8988T (cell line): ENCODE data around the gene ZNF709.
"Not testable (repeated sequence)": the region's sequence is repeated elsewhere in the genome, so short reads cannot be mapped to it uniquely, and the experiment has no call there.

ENCODE experiments used
- DNase-seq: peaks from one replicate; pipeline ENCODE4 v3.0.0; 2011

Gene ZNF709

DNA sequence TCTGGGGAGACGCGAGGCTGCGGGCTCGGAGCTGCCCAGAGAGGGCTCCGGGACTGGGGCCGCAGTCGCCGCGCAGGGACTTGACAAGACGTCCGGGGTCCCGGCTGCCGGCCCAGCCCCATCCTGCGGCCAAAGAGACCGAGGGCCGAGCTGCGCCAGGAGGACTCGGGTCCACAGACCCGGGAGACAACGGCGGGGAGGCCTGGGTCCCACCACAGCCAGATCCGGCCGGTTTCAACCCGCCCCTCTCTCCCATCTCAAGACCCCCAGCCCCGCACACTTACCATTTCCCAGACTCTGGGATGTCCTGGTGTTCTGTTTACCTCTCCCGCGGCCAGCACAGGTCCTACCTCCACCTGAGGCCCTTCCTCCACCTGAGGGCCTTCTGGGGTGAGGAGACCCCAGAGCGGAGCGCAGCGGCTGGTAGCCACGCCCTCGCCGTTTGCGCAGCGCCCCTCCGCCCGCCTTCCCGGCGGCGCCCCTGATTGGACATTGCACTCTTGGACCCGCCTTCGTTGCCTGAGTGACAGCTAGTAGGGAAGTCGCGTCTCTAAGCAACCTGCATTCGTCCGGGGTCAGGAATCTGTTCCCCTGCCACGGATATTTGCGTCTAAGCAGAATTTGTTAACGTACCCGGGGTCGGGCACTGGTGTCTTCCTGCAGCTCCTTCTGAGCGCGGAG lies at the start of gene ZNF709:
ZNF709 (minus strand) TSS at position 446 of the 681 bp plus-strand sequence; CDS start at position 287, 159 bp downstream.
- DNase-seq, result peak; percentile 32

GRCh38 chr19:12527034-12527836 lies 42.6 kb upstream of the ZNF709 start:
- DNase-seq, result no peak

DNA sequence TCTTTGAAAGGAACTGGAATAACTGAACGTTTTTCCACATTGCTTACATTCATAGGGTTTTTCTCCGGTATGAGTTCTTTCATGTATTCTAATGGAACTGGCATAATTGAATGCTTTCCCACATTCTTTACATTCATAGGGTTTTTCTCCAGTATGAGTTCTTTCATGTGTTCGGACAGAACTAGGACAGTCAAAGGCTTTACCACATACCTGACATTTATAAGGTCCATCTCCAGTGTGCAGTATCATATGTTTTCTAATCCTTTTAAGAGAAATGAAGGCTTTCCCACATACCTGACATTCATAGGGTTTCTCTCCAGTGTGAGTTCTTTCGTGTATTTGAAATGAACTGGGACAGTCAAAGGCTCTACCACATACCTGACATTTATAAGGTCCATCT lies 41.9 kb upstream of the ZNF709 start:
- no peak for DNase-seq

- DNase-seq, result no peak
Measured at GRCh38 chr19:12521996-12522395, 37.4 kb upstream of the ZNF709 start.

DNA sequence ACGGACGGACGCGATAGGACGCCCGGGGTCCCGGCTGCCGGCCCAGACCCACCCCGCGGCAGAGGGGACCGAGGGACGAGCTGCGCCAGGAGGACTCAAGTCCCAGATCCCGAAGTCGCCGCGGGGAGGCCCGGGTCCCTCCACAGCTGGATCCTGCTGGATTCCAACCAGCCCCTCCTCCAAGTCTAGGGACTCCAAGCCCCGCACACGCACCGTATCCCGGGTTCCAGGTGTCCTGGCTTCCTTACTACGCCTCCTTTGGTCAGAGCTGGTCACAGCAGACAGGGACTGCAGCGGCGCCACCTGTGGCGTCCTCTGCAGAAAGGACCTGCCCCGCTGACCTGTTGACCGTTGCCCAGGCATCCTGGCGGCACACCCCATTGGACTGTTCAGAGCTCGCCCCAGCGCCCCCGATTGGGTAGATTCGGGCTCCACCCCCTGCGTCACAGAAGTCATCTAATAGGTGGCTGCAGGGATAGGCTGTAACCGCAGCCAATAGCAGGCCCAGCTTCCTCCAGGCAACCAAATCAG lies 29.0 kb upstream of the ZNF709 start:
- DNase-seq, result no peak

GRCh38 chr19:12497032-12497431 lies 12.4 kb upstream of the ZNF709 start:
- no peak for DNase-seq

DNA sequence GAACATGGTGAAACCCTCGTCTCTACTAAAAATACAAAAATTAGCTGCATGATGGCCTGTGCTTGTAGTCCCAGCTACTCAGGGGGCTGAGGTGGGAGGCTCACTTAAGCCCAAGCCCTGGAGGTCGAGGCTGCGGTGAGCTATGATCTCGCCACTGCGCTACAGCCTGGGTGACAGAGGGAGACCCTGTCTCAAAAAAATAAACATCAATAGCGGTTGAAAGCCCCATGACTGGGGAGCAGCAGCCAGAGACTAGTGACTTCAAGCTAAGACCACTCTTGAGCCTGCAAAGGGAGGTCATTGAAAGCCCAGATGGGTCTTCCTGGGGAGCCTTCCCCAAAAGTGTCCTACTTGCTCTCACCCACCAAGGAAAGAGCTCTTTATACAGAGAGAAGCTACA lies 11.9 kb upstream of the ZNF709 start:
- DNase-seq, result no peak

GRCh38 chr19:12495002-12495802 lies 10.6 kb upstream of the ZNF709 start:
- DNase-seq, result peak; percentile 46

GRCh38 chr19:12494260-12494860 lies 9.7 kb upstream of the ZNF709 start:
- DNase-seq, result no peak

GRCh38 chr19:12486265-12486783 lies 1.7 kb upstream of the ZNF709 start:
- not testable (repeated sequence) for DNase-seq

DNA sequence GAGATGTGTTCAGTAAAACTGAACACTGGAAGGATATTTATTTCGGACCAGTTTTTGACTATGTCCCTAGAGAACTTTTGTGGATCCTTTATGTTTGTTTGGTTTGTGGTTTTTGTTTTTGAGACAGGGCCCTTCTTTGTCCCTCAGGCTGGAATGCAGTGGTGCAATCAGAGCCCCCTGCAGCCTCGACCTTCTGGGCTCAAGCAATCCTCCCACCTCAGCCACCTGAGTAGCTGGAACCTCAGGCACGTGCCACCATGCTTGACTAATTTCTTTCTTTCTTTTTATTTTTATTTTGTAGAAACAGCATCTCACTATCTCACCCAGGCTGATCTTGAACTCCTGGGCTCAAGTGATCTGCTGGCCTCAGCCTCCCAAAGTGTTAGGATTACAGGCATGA lies 955 bp upstream of the ZNF709 start:
- no peak for DNase-seq

- DNase-seq, result no peak
Measured at GRCh38 chr19:12485052-12485416, 418 bp upstream of the ZNF709 start.

DNA sequence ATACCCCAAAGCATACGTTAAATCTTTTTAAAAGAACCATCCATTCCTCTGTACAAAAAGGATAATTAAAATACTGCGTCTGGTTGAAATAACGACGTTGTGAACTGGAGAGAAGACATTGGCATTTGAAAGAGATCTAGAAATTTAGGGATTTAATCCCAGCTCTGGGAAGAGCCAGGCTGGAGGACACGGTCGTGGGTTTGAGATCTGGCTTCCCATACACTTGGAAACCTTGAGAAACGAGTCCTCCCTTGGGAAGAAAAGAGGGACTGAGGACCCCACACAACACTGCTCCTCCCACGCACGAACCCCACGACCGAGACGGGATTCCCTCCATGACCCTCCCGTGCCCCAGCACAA lies 625 bp downstream of the ZNF709 start:
- no peak for DNase-seq

DNA sequence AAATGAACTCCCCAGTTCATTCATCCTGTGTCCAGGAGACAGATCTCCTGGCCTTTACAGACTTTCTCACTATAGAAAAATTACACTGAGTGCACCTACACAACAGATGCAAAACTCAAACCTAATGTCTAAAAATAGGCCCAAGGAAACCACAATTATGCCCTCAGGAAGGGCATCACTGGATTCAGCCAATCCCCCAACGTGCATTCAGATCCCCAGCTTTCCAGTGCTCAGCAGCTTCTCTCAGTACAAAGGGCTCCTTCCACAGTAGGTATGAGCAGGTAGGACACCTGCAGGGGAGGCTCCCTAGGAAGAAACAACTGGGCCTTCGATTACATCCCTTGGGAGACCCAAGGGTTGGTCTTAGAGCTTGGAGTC lies 2.1 kb downstream of the ZNF709 start:
- DNase-seq, result no peak

- DNase-seq, result no peak
Measured at GRCh38 chr19:12481781-12482508, 2.7 kb downstream of the ZNF709 start.

DNA sequence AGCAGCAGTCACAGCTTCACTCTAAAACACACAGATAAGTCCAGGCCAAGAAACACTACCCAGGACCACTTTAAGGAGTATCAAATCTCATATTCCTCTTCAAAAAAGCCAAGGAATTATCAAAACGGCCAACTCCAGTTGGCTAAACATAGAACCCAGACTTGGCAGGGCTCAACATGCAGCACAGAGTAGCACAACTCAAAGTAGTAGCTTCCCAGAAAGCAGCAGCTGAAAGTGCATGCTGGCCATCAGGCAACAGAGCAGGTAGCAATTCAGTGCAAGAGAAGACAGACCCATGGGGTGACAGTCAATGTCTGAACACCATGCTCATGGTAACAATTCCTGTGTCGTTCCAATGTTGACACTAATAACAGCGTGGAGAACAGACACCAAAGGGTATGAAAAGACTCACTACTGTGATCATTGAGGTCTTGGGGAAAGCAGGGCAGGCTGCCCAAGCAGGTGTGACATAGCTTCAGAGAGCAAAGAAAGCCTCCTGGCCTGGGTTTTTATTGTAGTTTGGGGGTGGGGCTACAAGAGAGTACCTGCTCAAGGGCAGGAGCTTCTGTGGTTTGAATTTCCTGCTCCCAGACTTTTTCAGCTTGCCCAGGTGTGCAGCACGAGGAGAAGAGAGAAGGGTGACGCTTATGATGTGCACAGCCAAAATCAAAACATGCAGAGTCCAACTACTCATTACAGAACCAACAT lies 6.2 kb downstream of the ZNF709 start:
- no peak for DNase-seq

DNA sequence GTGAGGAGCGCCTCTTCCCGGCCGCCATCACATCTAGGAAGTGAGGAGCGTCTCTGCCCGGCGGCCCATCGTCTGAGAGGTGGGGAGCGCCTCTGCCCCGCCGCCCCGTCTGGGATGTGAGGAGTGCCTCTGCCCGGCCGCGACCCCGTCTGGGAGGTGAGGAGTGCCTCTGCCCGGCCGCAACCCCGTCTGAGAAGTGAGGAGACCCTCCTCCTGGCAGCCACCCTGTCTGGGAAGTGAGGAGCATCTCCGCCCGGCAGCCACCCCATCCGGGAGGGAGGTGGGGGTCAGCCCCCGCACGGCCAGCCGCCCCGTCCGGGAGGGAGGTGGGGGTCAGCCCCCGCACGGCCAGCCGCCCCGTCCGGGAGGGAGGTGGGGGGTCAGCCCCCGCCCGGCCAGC lies 17.0 kb downstream of the ZNF709 start:
- DNase-seq, result not testable (repeated sequence)

DNA sequence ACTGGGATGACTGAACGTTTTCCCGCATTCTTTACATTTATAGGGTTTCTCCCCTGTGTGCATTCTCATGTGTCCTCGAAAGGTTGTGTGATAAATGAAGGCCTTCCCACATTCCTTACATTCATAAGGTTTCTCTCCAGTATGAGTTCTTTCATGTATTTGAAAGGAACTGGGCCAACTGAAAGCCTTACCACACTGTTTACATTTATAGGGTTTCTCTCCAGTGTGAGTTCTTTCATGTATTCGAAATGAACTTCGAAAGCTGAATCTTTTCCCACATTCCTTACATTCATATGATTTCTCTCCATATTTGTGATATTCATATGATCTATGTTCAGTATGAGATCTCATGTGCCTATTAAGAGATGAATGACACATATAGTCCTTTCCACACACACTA lies 19.4 kb downstream of the ZNF709 start:
- DNase-seq, result no peak

GRCh38 chr19:12464769-12465168 lies 19.8 kb downstream of the ZNF709 start:
- no peak for DNase-seq

DNA sequence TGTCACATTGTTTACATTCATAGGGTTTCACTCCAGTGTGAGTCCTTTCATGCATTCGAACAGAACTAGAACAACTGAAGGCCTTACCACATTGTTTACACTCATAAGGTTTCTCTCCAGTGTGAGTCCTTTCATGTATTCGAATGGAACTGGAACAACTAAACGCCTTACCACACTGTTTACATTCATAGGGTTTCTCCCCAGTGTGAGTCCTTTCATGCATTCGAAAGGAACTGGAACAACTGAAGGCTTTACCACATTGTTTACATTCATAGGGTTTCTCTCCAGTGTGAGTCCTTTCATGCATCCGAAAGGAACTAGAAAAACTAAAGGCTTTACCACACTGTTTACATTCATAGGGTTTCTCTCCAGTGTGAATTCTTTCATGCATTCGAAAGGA lies 20.5 kb downstream of the ZNF709 start:
- DNase-seq, result not testable (repeated sequence)

DNA sequence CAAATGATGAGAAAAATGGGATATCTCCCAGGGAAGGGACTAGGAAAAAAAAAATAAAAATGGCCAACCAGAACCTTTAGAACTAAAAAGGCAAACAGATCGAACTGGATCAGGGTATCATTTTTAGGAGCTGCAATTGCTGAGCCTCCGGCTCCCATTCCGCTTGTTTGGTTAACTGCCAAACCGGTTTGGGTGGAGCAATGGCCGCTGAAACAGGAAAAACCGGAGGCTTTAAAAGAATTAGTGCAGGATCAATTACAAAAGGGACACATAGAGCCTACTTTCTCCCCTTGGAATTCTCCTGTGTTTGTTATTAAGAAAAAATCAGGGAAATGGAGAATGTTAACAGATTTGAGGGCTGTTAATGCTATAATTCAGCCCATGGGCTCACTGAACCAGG lies 31.1 kb downstream of the ZNF709 start:
- DNase-seq, result no peak
